Measurements from ENCODE around the gene PTCH1.
A peak's percentile ranks its signal among the peaks of the same experiment; 100 is the strongest.

Gene PTCH1

DNA sequence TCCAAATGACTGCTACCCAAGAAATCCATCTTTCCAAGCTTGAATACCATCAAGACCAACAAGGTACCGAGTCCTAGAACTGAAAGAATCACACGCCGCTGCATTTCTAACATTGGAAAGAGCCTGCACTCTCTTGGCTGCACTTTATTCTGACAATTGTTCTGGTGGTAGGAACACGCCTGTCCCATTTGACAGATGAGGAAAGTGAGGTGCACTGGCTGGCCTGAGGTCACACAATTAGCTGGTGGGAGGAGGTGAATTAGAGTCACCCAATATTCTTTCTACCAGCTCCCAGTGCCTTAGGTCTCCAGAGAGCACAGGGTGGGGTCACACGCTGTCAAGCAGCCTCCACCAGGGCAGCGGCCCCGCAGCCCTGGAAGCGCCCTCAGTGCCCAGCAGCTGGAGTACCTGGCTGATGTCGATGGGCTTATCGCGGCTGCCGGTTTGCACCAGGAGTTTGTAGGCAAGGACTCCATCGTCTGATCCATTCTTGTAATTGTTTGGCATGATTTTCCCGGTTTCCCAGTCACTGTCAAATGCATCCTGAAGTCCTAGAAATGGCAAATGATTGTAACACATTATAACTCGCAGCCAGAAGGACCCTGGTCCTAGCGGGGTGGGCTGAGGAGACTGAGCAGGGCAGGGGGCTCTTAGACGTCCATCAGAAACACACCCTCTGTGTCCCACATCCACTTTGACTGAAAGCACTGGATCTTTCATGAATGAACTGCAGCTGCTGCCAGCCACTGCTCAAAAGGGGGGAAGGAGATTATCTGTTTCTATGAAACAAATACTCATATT lies 55.1 kb downstream of the PTCH1 start:
- no peak for TF ChIP-seq CTCF (IDR thresholded peaks at IDR 0.05; ENCODE audit: low read depth, low read length)
- H3K4me3 ChIP-seq (ENCODE audit: low read depth, low read length), result no peak overlapping the region
- in situ Hi-C loops (cut with HindIII; ENCODE audit: low sequenced_read_pairs), result no loop called here
- DNase-seq (ENCODE audit: low read depth, low spot score), result no peak

DNA sequence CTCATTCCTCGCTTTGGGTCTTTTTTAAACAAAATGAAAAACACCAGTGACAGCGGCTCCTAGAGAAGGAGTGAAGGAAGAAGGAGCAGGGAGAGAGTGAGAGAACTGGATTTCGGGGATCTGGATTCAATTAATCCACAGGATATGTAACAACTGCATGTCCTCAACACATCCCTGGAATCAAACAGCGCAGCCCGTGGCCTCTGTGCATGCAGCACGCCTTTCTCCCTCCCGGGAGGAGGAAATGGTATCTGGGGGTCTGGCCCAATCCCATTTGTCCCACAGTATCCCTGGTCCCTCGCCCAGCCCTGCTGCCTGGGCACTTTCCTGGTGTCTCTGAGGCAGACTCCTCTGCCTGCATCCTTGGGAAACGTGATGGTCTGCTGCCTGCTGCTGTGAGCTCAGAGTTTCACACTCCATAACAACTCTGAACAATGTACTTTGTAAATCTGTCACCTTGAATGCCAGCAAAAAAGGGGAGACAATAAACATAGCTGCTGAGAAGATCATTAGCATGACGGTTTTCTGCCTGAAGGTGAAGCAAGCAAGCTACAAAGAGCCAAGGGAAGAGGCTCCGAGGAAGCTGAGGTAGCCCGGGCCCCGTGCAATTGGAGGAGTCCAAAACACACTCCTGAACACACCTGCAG lies 56.1 kb downstream of the PTCH1 start:
- no peak overlapping the region for H3K4me3 ChIP-seq (ENCODE audit: low read depth, low read length)
- in situ Hi-C loops (cut with HindIII; ENCODE audit: low sequenced_read_pairs), result no loop called here
- TF ChIP-seq CTCF (IDR thresholded peaks at IDR 0.05; ENCODE audit: low read depth, low read length), result no peak
- DNase-seq (ENCODE audit: low read depth, low spot score), result no peak

DNA sequence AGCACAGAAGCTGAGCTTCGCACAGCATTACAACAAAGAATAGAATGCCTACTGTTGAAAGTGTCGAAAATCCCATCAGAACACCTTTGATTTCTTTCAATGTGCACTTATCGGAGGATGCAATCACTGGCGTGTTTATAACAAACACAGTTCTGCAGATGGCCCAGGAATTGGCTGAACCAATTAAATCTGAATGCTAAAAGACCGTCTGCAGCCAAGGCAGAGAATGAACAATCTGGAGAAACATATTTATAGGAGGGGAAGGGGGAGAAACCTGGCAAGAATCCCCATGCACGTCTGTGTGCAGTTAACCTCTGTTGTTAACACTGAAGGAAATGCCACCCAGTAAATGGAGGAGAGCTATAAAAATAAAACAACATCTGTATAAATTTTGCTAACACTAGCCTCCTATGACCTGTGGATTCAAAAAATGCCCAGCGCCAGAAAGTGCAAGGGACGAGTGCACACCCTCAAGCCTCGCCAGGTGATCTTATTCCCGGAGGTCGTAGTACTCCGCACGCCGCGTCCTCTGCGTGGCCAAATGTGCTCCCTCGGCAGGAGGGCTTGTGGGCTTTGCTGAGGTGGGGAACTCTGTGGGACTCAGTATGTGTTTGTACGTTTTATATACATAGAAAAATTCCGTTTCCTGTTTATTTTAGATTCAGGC lies 56.8 kb downstream of the PTCH1 start:
- in situ Hi-C loops (cut with HindIII; ENCODE audit: low sequenced_read_pairs), result no loop called here
- peak; percentile 10 for DNase-seq (ENCODE audit: low read depth, low spot score)
- H3K4me3 ChIP-seq (ENCODE audit: low read depth, low read length), result no peak overlapping the region
- no peak for TF ChIP-seq CTCF (IDR thresholded peaks at IDR 0.05; ENCODE audit: low read depth, low read length)

DNA sequence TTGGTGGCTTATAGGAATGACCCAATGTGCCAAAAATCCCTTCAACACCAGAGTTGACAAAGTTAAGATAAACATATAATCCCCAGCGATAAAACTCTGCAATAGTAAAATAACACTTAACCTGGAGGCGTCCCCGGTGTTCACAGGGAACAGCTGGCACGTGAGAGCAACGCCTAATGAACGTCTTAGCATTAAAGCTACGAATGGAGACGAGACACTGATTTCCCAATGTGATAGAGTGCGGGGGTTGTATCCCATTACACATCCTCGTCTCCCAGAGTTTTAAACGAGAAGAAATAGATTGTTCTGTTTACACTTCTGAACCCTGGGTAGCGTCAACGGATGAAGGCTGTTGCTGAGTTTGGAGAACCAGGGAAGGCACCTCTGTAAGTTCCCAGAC lies 57.6 kb downstream of the PTCH1 start:
- TF ChIP-seq CTCF (IDR thresholded peaks at IDR 0.05; ENCODE audit: low read depth, low read length), result no peak
- in situ Hi-C loops (cut with HindIII; ENCODE audit: low sequenced_read_pairs), result no loop called here
- DNase-seq (ENCODE audit: low read depth, low spot score), result no peak
- H3K4me3 ChIP-seq (ENCODE audit: low read depth, low read length), result no peak overlapping the region

- no peak for DNase-seq (ENCODE audit: low read depth, low spot score)
- in situ Hi-C loops (cut with HindIII; ENCODE audit: low sequenced_read_pairs), result no loop called here
- TF ChIP-seq CTCF (IDR thresholded peaks at IDR 0.05; ENCODE audit: low read depth, low read length), result no peak
- H3K4me3 ChIP-seq (ENCODE audit: low read depth, low read length), result no peak overlapping the region
Measured at GRCh38 chr9:95458666-95459065, 58.1 kb downstream of the PTCH1 start.

GRCh38 chr9:95457769-95458168 lies 59.0 kb downstream of the PTCH1 start:
- H3K4me3 ChIP-seq (ENCODE audit: low read depth, low read length), result no peak overlapping the region
- DNase-seq (ENCODE audit: low read depth, low spot score), result peak; percentile 48
- in situ Hi-C loops (cut with HindIII; ENCODE audit: low sequenced_read_pairs), result no loop called here
- no peak for TF ChIP-seq CTCF (IDR thresholded peaks at IDR 0.05; ENCODE audit: low read depth, low read length)
